Thyroid gland (tissue), 4 donors: Measurements from ENCODE around the gene PACS2.

ENCODE experiments used
- CTCF ChIP-seq, 6 experiments: fragments of 200-600 bp in 3 of 6; fragments of 450-650 bp in 3 of 6; sonication (generic) in 3 of 6; IDR thresholded peaks; one replicate each; pipeline ENCODE4 v1.5.1; 2016 to 2019; ENCODE audit warnings: antibody characterized with exemption in 6 of 6, mild to moderate bottlenecking in 2 of 6, inconsistent platforms in 1 of 6, moderate library complexity in 1 of 6
- POLR2A ChIP-seq, 2 donors: fragments of 450-650 bp; IDR thresholded peaks; one replicate each; pipeline ENCODE4 v1.6.1; 2017; ENCODE audit warnings: antibody characterized with exemption in 2 of 2, mild to moderate bottlenecking in 2 of 2, moderate library complexity in 1 of 2

GRCh38 chr14:105355049-105355575, 40.6 kb downstream of the PACS2 start:
- no peak for TF ChIP-seq CTCF (IDR thresholded peaks at IDR 0.05)
- no peak for TF ChIP-seq POLR2A (IDR thresholded peaks at IDR 0.05)
